SK-N-SH treated with all-trans-retinoic acid at 6 μM for 48 hours (cell line): ENCODE results near the gene FANCL.

Experiments
- ARNTL ChIP-seq: fragments of 450-650 bp; formaldehyde crosslinking; IDR thresholded peaks from 2 replicates; pipeline ENCODE4 v1.5.0; 2020; ENCODE audit warnings: low read depth, mild to moderate bottlenecking, moderate library complexity, borderline replicate concordance
- GLIS3 ChIP-seq: fragments of 250-450 bp; sonication (Bioruptor Pico); IDR thresholded peaks from 2 replicates; pipeline ENCODE4 v1.5.0; 2020; ENCODE audit warnings: mild to moderate bottlenecking, moderate library complexity
- OSR1 ChIP-seq: fragments of 250-450 bp; sonication (Bioruptor Pico); IDR thresholded peaks from 2 replicates; pipeline ENCODE4 v1.8.0; 2022; ENCODE audit warnings: moderate library complexity, mild to moderate bottlenecking, inconsistent platforms
- TCF4 ChIP-seq: fragments of 250-450 bp; sonication (Bioruptor Pico); IDR thresholded peaks from 2 replicates; pipeline ENCODE4 v1.8.0; 2021; ENCODE audit warnings: mild to moderate bottlenecking, moderate library complexity, borderline replicate concordance
- TOX ChIP-seq: fragments of 250-450 bp; sonication (Bioruptor Pico); IDR thresholded peaks from 2 replicates; pipeline ENCODE4 v1.8.0; 2021; ENCODE audit warnings: mild to moderate bottlenecking, moderate library complexity, borderline replicate concordance
- ZFP30 ChIP-seq: fragments of 450-650 bp; formaldehyde crosslinking; IDR thresholded peaks from 2 replicates; pipeline ENCODE4 v1.5.0; 2022; ENCODE audit warnings: mild to moderate bottlenecking, moderate library complexity
- ZNF565 ChIP-seq: fragments of 450-650 bp; formaldehyde crosslinking; conservative IDR thresholded peaks from 2 replicates; pipeline ENCODE4 v1.5.0; 2020; ENCODE audit warnings: low read depth, mild to moderate bottlenecking, moderate library complexity
- ZNF8 ChIP-seq: fragments of 450-650 bp; formaldehyde crosslinking; IDR thresholded peaks from 2 replicates; pipeline ENCODE4 v1.5.0; 2020; ENCODE audit warnings: mild to moderate bottlenecking, moderate library complexity
- TF ChIP-seq, protein P1 (sequence below): fragments of 250-450 bp; sonication (Bioruptor Pico); IDR thresholded peaks from 2 replicates; pipeline ENCODE4 v1.5.1; 2021; ENCODE audit warnings: mild to moderate bottlenecking, moderate library complexity
- TF ChIP-seq, protein P2 (sequence below): fragments of 250-450 bp; sonication (Bioruptor Pico); IDR thresholded peaks from 2 replicates; pipeline ENCODE4 v1.5.1; 2020; ENCODE audit warnings: low read depth, mild to moderate bottlenecking, moderate library complexity
- TF ChIP-seq, protein P3 (sequence below): fragments of 250-450 bp; sonication (Bioruptor Pico); IDR thresholded peaks from 2 replicates; pipeline ENCODE4 v1.8.0; 2020; ENCODE audit warnings: mild to moderate bottlenecking, moderate library complexity, borderline replicate concordance
- TF ChIP-seq, protein P4 (sequence below): fragments of 250-450 bp; sonication (Bioruptor Pico); IDR thresholded peaks from 2 replicates; pipeline ENCODE4 v1.5.0; 2020; ENCODE audit warnings: mild to moderate bottlenecking, moderate library complexity

DNA sequence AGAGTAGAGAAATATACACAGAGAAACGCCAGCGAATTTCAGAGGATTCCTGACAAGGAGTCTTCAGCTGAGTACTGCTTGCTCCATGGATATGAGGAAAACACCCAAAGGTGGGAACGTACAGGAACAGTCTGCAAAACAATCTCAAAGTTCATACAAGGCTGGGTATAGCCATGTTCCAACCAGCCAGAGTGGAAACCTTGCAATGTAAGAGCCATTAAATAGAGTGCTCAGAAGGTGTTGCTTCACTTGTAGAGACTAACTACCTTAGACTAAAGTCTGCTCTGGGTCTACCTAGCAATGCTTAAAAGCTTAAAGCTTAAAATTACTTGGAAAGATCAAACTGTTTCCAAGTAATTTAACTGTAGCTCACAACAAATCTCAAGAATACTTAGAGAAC, 6.0 kb downstream of the FANCL start:
- TF ChIP-seq, protein P1, sequence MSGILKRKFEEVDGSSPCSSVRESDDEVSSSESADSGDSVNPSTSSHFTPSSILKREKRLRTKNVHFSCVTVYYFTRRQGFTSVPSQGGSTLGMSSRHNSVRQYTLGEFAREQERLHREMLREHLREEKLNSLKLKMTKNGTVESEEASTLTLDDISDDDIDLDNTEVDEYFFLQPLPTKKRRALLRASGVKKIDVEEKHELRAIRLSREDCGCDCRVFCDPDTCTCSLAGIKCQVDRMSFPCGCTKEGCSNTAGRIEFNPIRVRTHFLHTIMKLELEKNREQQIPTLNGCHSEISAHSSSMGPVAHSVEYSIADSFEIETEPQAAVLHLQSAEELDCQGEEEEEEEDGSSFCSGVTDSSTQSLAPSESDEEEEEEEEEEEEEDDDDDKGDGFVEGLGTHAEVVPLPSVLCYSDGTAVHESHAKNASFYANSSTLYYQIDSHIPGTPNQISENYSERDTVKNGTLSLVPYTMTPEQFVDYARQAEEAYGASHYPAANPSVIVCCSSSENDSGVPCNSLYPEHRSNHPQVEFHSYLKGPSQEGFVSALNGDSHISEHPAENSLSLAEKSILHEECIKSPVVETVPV (CRISPR knock-in tag), result no peak
- TF ChIP-seq TOX (no peak), ZFP30 (CRISPR knock-in tag) (no peak), TCF4 (CRISPR knock-in tag) (no peak), ARNTL (CRISPR knock-in tag) (no peak), ZNF565 (CRISPR knock-in tag) (no peak), OSR1 (no peak), ZNF8 (CRISPR knock-in tag) (no peak), GLIS3 (no peak)
- TF ChIP-seq, protein P2, sequence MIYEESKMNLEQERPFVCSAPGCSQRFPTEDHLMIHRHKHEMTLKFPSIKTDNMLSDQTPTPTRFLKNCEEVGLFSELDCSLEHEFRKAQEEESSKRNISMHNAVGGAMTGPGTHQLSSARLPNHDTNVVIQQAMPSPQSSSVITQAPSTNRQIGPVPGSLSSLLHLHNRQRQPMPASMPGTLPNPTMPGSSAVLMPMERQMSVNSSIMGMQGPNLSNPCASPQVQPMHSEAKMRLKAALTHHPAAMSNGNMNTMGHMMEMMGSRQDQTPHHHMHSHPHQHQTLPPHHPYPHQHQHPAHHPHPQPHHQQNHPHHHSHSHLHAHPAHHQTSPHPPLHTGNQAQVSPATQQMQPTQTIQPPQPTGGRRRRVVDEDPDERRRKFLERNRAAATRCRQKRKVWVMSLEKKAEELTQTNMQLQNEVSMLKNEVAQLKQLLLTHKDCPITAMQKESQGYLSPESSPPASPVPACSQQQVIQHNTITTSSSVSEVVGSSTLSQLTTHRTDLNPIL (CRISPR knock-in tag), result no peak
- TF ChIP-seq, protein P3, sequence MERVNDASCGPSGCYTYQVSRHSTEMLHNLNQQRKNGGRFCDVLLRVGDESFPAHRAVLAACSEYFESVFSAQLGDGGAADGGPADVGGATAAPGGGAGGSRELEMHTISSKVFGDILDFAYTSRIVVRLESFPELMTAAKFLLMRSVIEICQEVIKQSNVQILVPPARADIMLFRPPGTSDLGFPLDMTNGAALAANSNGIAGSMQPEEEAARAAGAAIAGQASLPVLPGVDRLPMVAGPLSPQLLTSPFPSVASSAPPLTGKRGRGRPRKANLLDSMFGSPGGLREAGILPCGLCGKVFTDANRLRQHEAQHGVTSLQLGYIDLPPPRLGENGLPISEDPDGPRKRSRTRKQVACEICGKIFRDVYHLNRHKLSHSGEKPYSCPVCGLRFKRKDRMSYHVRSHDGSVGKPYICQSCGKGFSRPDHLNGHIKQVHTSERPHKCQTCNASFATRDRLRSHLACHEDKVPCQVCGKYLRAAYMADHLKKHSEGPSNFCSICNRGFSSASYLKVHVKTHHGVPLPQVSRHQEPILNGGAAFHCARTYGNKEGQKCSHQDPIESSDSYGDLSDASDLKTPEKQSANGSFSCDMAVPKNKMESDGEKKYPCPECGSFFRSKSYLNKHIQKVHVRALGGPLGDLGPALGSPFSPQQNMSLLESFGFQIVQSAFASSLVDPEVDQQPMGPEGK, result no peak
- TF ChIP-seq, protein P4, sequence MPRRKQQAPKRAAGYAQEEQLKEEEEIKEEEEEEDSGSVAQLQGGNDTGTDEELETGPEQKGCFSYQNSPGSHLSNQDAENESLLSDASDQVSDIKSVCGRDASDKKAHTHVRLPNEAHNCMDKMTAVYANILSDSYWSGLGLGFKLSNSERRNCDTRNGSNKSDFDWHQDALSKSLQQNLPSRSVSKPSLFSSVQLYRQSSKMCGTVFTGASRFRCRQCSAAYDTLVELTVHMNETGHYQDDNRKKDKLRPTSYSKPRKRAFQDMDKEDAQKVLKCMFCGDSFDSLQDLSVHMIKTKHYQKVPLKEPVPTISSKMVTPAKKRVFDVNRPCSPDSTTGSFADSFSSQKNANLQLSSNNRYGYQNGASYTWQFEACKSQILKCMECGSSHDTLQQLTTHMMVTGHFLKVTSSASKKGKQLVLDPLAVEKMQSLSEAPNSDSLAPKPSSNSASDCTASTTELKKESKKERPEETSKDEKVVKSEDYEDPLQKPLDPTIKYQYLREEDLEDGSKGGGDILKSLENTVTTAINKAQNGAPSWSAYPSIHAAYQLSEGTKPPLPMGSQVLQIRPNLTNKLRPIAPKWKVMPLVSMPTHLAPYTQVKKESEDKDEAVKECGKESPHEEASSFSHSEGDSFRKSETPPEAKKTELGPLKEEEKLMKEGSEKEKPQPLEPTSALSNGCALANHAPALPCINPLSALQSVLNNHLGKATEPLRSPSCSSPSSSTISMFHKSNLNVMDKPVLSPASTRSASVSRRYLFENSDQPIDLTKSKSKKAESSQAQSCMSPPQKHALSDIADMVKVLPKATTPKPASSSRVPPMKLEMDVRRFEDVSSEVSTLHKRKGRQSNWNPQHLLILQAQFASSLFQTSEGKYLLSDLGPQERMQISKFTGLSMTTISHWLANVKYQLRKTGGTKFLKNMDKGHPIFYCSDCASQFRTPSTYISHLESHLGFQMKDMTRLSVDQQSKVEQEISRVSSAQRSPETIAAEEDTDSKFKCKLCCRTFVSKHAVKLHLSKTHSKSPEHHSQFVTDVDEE (CRISPR knock-in tag), result no peak
